Measurements from ENCODE around the gene DPT.

- no peak for TF ChIP-seq CTCF (IDR thresholded peaks at IDR 0.05)
- no peak for TF ChIP-seq POLR2A (IDR thresholded peaks at IDR 0.05)
These were observed 31.5 kb downstream of the DPT start for GRCh38 chr1:168697356-168698126.

All from uterus (tissue), 2 donors.